Loucy (cell line): Measurements from ENCODE around the gene PRTG.

Source experiments
- CTCF ChIP-seq: fragments of 200-600 bp; sonication (generic); conservative IDR thresholded peaks from 2 replicates; pipeline ENCODE4 v1.5.1; 2014; ENCODE audit warnings: mild to moderate bottlenecking, antibody characterized with exemption, low read length
- EZH2phosphoT487 ChIP-seq: fragments of 200-600 bp; IDR thresholded peaks from 2 replicates; pipeline ENCODE4 v1.6.1; 2018; ENCODE audit warnings: antibody characterized with exemption, mild to moderate bottlenecking, moderate library complexity, borderline replicate concordance

GRCh38 chr15:55741833-55742497, 987 bp downstream of the PRTG start:
- TF ChIP-seq CTCF: 0 out of 2 replicates have a peak, but pooled peaks have one; percentile 20
- TF ChIP-seq EZH2phosphoT487: no peak
